Activated naive CD8-positive, alpha-beta T cell (primary cell): Measurements from ENCODE around the gene PTPRR.

Experiments used
- H3K27ac Mint-ChIP-seq: one replicate; pipeline ENCODE4 v1.8.0; 2021; ENCODE audit warnings: mixed read lengths
- H3K27me3 Mint-ChIP-seq: one replicate; pipeline ENCODE4 v1.8.0; 2021; ENCODE audit warnings: mixed read lengths
- H3K36me3 Mint-ChIP-seq: one replicate; pipeline ENCODE4 v1.8.0; 2021; ENCODE audit warnings: mixed read lengths
- H3K4me1 Mint-ChIP-seq: one replicate; pipeline ENCODE4 v1.8.0; 2021; ENCODE audit warnings: low read depth, mixed read lengths
- H3K4me3 Mint-ChIP-seq: one replicate; pipeline ENCODE4 v1.8.0; 2021; ENCODE audit warnings: mild to moderate bottlenecking, mixed read lengths
- H3K9me3 Mint-ChIP-seq: one replicate; pipeline ENCODE4 v1.8.0; 2021; ENCODE audit warnings: low read depth, mixed read lengths

PTPRR gene

DNA sequence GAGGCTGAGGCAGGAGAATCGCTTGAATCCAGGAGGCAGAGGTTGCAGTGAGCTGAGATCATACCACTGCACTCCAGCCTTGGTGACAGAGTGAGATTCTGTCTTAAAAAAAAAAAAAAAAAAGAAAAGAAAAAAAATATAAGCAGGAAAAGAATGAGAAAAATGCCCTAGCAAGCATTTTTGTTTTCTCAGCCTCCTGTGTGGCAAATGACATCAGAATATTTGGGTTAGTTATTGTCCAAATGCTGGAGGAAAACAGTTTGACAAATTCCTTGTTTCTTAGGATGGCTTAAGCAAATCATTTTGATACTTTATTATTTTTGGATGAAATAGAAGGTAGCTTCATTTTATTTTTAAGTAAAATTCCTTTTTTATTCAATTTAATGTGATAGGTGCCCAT is 7.5 kb upstream of the PTPRR start:
- no peaks in the 10 kb centered on the region for H3K36me3 Mint-ChIP-seq
- no peak overlapping the region for H3K4me3 Mint-ChIP-seq
- no peak overlapping the region for H3K27ac Mint-ChIP-seq
- no peaks in the 10 kb centered on the region for H3K27me3 Mint-ChIP-seq
- no peaks in the 10 kb centered on the region for H3K9me3 Mint-ChIP-seq
- no peaks in the 10 kb centered on the region for H3K4me1 Mint-ChIP-seq

DNA sequence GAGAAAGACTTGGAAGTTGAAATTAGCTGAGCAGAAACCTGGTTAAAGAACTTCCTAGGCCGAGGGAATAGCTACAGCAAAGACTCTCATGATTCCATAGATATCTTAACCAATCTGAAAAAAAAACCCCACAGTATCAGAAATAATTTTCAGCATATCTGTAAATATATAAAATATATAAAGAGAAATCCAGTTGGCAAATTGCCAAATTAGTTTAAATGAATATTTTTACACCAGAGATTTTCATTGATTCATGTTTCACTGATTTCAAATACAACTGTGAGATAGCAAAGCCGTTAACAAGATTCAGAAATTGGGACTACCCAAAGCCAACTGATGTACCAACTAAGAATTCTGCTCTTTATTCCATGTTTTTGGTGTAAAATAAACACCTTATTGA is 6.8 kb upstream of the PTPRR start:
- Mint-ChIP-seq H3K27me3 (no peaks in the 10 kb centered on the region), H3K9me3 (no peaks in the 10 kb centered on the region), H3K4me1 (no peaks in the 10 kb centered on the region), H3K36me3 (no peaks in the 10 kb centered on the region), H3K4me3 (no peak overlapping the region), H3K27ac (no peak overlapping the region)

DNA sequence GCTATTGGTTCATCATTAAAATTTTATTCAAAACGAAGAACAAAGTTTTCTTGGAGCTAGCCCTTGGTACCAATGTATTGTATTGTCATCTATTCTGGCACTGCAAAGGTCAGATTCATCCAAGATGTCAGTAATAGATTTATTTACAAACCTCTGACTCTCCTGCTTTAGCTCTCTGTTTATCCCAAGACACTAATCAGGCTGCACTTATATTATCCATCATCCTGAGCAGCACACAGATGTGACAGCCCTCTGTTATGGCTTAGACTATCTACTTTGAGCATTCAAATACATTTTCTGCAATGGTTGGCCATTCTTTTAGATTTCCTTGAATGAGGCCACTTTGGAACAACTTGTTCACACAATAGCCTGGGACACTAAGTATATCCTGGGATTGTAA is 5.0 kb upstream of the PTPRR start:
- Mint-ChIP-seq H3K4me1 (no peaks in the 10 kb centered on the region), H3K27me3 (no peaks in the 10 kb centered on the region), H3K9me3 (no peaks in the 10 kb centered on the region), H3K4me3 (no peak overlapping the region), H3K36me3 (no peaks in the 10 kb centered on the region), H3K27ac (no peak overlapping the region)

DNA sequence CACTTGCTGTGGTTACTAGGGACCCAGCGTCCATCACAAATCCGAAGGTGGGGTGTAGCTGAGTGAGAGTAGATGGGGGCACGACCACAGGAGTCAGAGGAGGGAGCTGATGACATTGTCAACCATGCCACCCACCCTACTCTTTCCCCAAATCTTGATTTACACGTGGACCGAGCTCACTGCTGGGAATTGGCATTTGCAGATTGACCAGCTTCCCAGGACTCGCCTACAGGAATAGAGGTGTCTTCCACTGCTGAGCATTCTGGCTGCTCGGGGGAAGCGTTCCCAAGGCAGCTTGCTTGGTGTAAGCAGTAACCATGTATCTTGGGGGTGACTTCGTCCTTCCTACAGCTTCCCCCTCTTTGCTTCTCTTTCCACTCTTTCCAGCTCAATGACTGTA is 353 bp upstream of the PTPRR start:
- Mint-ChIP-seq H3K27ac (no peak overlapping the region), H3K9me3 (no peaks in the 10 kb centered on the region)

DNA sequence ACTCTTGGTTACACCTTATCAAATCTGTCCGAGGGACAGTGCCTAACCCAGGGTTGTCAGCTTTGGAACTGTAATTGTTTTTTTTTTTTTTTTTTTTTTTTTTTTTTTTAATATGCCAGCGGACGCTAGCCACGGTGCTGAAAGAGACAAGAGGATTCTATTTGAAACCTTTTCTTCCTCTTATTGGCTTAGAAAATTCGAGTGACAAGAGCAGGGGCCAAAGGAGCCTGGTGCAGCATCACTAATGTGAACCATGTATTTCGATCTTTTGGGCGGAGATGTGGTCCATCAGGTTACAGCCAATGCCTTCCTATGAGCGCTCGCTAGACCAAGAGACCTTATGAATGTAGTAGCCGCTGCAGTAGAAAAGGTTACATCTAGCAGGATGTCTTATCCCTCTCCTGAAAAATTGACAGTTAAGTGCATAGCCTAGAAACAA is 922 bp downstream of the PTPRR start:
- Mint-ChIP-seq H3K27me3 (peaks cover 9% of the 10 kb centered on the region), H3K27ac (no peak overlapping the region), H3K4me3 (no peak overlapping the region), H3K9me3 (no peaks in the 10 kb centered on the region), H3K36me3 (no peaks in the 10 kb centered on the region), H3K4me1 (no peaks in the 10 kb centered on the region)

More for the DNA sequence above, 353 bp upstream of the PTPRR start:
- H3K4me1 Mint-ChIP-seq: no peaks in the 10 kb centered on the region
- H3K27me3 Mint-ChIP-seq: peaks cover 9% of the 10 kb centered on the region
- no peak overlapping the region for H3K4me3 Mint-ChIP-seq
- H3K36me3 Mint-ChIP-seq: no peaks in the 10 kb centered on the region

DNA sequence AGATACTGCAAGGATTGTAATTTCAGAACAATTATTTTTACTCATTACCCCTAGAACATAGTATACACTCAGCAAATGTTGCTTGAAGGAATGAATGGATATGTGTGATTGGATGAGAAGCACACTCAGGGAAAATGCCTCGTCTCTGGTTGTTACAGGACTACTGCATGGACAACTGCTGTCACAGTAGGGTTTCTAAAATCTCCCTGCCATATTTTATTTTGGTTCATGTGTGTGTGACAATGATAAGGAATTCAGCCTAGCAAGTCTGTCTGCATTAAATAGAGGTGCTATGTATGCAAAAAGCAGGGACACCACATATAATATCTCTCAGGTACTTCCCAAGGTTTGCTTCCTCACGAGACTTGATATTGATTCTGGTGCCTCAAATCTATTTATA is 1.4 kb downstream of the PTPRR start:
- H3K27me3 Mint-ChIP-seq: peaks cover 9% of the 10 kb centered on the region
- H3K4me1 Mint-ChIP-seq: no peaks in the 10 kb centered on the region
- no peak overlapping the region for H3K27ac Mint-ChIP-seq
- H3K9me3 Mint-ChIP-seq: no peaks in the 10 kb centered on the region
- no peaks in the 10 kb centered on the region for H3K36me3 Mint-ChIP-seq
- no peak overlapping the region for H3K4me3 Mint-ChIP-seq

DNA sequence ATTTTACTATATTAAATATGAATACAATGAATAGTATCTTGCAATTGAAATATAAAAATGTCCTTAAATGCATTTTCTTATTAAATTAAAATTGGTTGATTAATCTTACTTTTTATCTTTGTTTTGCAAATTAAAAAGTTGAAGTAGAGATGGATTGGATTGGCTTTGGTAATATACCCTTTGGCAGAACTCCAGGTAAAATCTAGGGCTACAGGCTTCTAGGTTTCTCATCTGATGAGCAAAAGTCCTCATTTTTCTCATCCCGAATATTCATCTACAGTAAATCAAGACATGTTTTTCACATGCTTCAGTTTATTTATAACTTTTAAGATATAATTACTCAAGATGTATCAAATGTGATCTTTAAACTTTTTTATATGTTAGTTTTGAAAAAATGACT is 2.2 kb downstream of the PTPRR start:
- peaks cover 9% of the 10 kb centered on the region for H3K27me3 Mint-ChIP-seq
- no peak overlapping the region for H3K4me3 Mint-ChIP-seq
- H3K9me3 Mint-ChIP-seq: no peaks in the 10 kb centered on the region
- no peak overlapping the region for H3K27ac Mint-ChIP-seq
- H3K4me1 Mint-ChIP-seq: no peaks in the 10 kb centered on the region
- H3K36me3 Mint-ChIP-seq: no peaks in the 10 kb centered on the region

DNA sequence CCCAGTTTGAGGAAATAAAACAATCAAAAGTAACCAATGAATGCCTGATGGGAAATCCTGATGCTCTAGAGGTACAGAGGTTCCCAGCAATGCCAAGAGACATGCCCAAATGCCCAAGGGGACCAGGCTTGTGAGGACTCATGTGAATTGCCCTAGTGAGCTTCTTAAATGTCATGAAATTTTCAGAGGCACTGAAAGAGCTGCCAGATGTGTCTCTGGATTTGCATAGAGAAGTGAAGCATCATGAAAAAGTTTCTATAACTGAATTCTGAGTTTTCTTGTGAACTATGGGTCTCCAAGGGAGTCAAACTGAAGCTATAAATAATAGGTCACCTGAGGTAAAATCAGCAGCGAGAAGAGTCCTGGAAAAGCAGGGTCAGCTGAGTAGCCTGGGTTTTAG is 9.9 kb downstream of the PTPRR start:
- Mint-ChIP-seq H3K9me3 (no peaks in the 10 kb centered on the region), H3K27ac (no peak overlapping the region), H3K36me3 (no peaks in the 10 kb centered on the region), H3K4me3 (no peak overlapping the region), H3K4me1 (no peaks in the 10 kb centered on the region), H3K27me3 (peaks cover 1% of the 10 kb centered on the region)

DNA sequence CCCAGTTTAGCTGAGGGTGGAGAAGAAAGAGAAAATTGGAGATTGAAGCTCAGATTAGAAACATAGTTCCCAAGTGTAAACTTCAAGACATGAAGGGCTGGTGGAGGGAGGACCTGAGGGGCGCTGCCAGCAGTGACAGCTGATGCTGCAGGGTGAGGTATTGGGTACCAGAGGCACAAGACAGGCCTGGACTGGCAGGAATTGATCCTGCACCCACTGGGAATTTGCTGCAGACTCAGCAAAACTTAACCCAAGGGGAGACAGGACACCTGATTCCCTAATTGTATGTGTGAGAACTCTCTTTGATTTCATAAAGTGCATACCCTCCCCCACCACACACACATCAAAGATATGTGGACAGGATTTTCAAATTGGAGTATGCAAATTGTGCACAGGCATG is 11.6 kb downstream of the PTPRR start:
- H3K9me3 Mint-ChIP-seq: no peaks in the 10 kb centered on the region
- peaks cover 1% of the 10 kb centered on the region for H3K27me3 Mint-ChIP-seq
- H3K27ac Mint-ChIP-seq: no peak overlapping the region
- H3K4me1 Mint-ChIP-seq: no peaks in the 10 kb centered on the region
- no peaks in the 10 kb centered on the region for H3K36me3 Mint-ChIP-seq
- H3K4me3 Mint-ChIP-seq: no peak overlapping the region

DNA sequence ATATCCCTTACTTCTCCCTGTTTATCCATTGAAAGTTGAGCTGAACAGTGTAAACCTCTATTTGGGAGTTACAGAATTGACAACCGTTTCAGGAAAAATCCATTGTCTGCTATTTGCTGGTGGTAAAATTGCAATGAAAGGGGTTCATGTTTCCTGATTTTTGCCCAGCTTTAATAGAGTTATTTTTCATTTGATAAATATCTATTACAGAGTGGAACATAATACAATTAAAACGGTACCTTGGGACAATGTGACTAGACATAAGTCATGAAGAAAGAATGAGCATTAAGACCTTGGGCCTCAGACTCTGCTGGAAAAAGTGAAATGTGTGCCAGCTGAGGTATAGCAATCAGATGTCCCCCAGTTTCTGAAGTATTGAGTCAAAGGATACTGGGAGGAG is 13.1 kb downstream of the PTPRR start:
- H3K36me3 Mint-ChIP-seq: no peaks in the 10 kb centered on the region
- H3K27ac Mint-ChIP-seq: no peak overlapping the region
- no peaks in the 10 kb centered on the region for H3K9me3 Mint-ChIP-seq
- H3K4me1 Mint-ChIP-seq: no peaks in the 10 kb centered on the region
- no peak overlapping the region for H3K4me3 Mint-ChIP-seq
- peaks cover 1% of the 10 kb centered on the region for H3K27me3 Mint-ChIP-seq

DNA sequence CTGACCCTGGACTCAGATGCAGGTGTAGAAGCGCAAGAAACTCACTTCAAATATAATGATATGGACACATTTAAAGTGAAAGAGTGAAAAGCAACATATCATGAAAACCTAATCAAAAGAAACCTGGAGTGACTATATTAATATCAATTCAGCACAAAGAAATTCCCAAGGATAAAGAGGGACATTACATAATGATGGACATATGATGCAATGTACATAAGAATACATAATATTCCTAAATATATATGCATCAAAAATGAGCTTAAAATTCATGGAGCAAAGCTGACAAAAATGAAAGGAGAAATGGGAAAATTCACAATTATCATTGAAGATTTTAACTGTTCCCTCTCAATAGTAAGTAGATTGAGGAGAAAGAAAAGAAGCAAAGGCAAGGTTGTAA is 24.6 kb downstream of the PTPRR start:
- no peak overlapping the region for H3K27ac Mint-ChIP-seq
- H3K9me3 Mint-ChIP-seq: peaks cover 9% of the 10 kb centered on the region
- H3K4me3 Mint-ChIP-seq: no peak overlapping the region
- H3K4me1 Mint-ChIP-seq: no peaks in the 10 kb centered on the region
- H3K27me3 Mint-ChIP-seq: peaks cover 3% of the 10 kb centered on the region
- H3K36me3 Mint-ChIP-seq: no peaks in the 10 kb centered on the region

DNA sequence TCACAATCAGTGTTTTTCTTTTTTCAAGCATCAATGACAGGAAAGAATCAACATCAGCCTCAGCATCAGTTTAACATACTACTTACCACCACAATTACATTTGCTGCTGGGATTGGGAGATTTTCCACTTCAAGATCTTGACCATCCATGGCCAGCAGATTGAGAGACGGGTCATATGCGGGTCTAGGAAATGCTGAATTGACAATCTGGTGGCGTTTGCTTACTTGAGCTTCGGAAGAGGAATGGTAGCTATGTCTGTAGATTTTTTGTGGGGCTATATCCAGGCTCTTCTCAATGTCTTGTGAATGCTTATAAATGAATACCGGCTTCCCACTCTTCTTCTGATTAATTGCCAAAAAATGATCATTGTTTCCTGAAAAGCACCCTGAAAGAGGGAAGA is 27.9 kb downstream of the PTPRR start:
- no peaks in the 10 kb centered on the region for H3K36me3 Mint-ChIP-seq
- H3K27ac Mint-ChIP-seq: no peak overlapping the region
- H3K27me3 Mint-ChIP-seq: peaks cover 3% of the 10 kb centered on the region
- peaks cover 9% of the 10 kb centered on the region for H3K9me3 Mint-ChIP-seq
- no peaks in the 10 kb centered on the region for H3K4me1 Mint-ChIP-seq
- H3K4me3 Mint-ChIP-seq: no peak overlapping the region

DNA sequence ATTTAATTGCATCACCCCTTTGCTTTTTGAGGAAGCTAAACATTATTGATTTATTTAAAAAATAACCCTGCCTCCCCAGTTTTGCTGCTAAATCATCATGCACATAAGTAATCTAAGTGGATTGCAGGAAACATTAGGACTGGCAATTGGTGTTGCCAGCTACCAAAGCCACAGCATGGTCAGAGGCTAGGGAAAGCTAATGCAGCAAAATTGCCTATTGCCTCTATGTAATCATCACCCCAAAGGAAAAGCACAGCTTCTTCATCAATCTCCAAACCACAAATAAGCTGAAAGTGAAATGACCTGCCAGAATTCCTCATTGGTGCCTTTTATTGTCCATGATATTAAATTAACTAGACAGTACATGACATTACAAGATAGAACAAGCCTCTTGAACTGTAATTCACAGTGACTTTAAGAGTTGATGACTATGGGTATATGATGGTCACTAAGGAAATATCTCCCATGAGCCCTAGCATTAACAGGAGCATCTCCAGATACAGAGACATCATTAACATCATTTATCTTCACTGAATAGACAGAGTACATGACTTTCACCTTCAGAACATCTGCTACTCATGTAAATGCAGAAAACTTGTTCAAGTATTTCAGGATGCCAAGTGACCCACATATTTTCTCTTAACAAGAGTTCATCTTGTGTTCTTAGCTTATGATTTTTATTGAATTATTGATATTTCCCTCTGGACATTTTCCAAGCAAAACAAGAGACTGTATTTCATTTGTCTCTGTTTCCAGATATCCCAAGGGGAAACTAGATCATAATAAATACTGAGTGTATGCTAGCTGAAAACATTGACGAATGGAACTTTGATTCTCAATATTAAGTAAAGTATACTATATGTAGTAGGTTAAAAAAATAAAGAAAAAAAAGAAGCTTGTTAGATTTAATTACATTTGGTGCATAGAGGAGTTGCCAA is 29.4 kb downstream of the PTPRR start:
- Mint-ChIP-seq H3K4me3 (no peak overlapping the region), H3K27me3 (peaks cover 1% of the 10 kb centered on the region), H3K27ac (no peak overlapping the region), H3K9me3 (peaks cover 6% of the 10 kb centered on the region), H3K4me1 (no peaks in the 10 kb centered on the region), H3K36me3 (no peaks in the 10 kb centered on the region)

DNA sequence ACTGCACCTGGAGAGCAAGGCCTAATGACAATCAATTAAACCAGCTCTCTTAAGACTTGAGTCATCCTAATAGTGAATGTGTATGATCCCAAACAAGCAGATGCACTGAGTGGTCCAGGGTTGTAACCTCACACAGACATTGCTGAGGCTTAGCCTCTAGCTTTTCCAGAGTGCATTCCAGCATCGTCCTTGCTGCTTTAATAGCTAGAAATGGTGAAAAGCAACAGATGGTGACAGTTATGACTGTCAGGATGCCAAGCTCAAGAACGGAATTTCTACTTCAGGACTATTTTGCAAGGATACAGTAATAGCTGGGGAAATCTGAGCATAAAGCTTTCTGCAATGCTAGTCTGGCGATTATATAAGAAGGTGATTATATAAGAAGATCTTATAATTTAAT is 34.6 kb downstream of the PTPRR start:
- H3K9me3 Mint-ChIP-seq: no peaks in the 10 kb centered on the region
- no peak overlapping the region for H3K4me3 Mint-ChIP-seq
- no peak overlapping the region for H3K27ac Mint-ChIP-seq
- no peaks in the 10 kb centered on the region for H3K4me1 Mint-ChIP-seq
- no peaks in the 10 kb centered on the region for H3K27me3 Mint-ChIP-seq
- H3K36me3 Mint-ChIP-seq: no peaks in the 10 kb centered on the region

DNA sequence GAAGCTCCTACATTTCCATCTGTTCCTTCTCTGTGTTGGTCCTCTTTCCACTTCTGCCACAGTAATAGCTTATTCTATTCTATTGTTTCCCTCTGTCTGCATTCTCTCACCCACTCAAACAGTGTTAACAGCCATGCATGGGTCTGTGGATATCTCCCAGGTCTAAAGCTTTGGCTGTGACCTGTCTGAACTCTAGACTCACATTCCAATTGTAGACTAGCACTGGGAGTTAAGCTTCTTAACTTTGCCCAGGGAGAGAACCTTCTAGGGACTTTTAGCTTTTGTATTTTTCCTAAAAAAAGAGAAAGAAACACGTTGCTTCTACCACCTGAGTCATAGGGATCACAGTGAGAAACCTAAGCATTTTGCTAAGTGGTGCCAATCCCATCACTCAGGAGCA is 36.7 kb downstream of the PTPRR start:
- Mint-ChIP-seq H3K36me3 (no peaks in the 10 kb centered on the region), H3K27me3 (no peaks in the 10 kb centered on the region), H3K4me1 (no peaks in the 10 kb centered on the region), H3K4me3 (no peak overlapping the region), H3K9me3 (no peaks in the 10 kb centered on the region), H3K27ac (no peak overlapping the region)

DNA sequence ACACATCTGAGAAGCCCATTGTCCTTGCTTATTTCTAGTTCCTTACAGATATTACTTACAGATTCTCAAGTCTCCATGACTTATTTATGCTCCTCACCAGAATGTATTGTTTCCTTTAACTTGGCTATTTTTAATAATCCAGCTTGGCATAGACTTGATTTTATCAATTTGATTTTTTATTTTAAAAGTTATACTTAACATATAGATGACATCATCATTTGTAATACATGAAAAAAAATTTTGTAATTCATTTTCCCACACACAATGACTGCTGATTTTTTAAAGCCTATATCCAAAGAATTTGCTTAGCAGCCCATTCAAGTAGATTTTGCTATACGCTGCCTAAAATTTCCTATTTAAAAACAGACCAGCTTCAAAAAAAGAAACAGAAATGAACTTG is 39.8 kb downstream of the PTPRR start:
- H3K27ac Mint-ChIP-seq: no peak overlapping the region
- no peak overlapping the region for H3K4me3 Mint-ChIP-seq
- no peaks in the 10 kb centered on the region for H3K4me1 Mint-ChIP-seq
- no peaks in the 10 kb centered on the region for H3K9me3 Mint-ChIP-seq
- H3K36me3 Mint-ChIP-seq: no peaks in the 10 kb centered on the region
- no peaks in the 10 kb centered on the region for H3K27me3 Mint-ChIP-seq
